K562 (cell line): ENCODE results near the gene CAMSAP3. TPM values are rescaled to one million over a fixed set of nuclear protein-coding genes. Genes with fewer than 3 reads are reported as not detected.
A peak's percentile ranks its signal among the peaks of the same experiment; 100 is the strongest.

Experiments
- BHLHE40 ChIP-seq: IDR thresholded peaks from 2 replicates; pipeline ENCODE4 v1.6.1; 2011; ENCODE audit warnings: low read length, improper control_type of control experiment
- EWSR1 ChIP-seq: fragments of 450-650 bp; IDR thresholded peaks from 2 replicates; pipeline ENCODE4 v1.6.1; 2018; ENCODE audit warnings: borderline replicate concordance, mild to moderate bottlenecking, low read depth, moderate library complexity; ENCODE audit not compliant: partially characterized antibody
- HDGF ChIP-seq: fragments of 450-650 bp; IDR thresholded peaks from 2 replicates; pipeline ENCODE4 v1.6.1; 2016
- HNRNPUL1 ChIP-seq: fragments of 200-400 bp; formaldehyde crosslinking; IDR thresholded peaks from 2 replicates; pipeline ENCODE4 v1.6.1; 2017; ENCODE audit warnings: low read length
- MGA ChIP-seq: fragments of 450-650 bp; IDR thresholded peaks from 2 replicates; pipeline ENCODE4 v1.6.1; 2016; ENCODE audit warnings: mild to moderate bottlenecking, moderate library complexity
- MYNN ChIP-seq, 2 experiments: sonication (generic); formaldehyde crosslinking in 1 of 2; IDR thresholded peaks; 2 replicates each; pipeline versions ENCODE4 v1.5.0 to v1.6.1; 2016 to 2020; ENCODE audit warnings: antibody characterized with exemption in 1 of 2, missing genetic modification reagents in 1 of 2
- PTRF ChIP-seq: fragments of 450-650 bp; IDR thresholded peaks from 2 replicates; pipeline ENCODE4 v1.6.1; 2016; ENCODE audit warnings: mild to moderate bottlenecking, missing genetic modification characterization, missing compliant biosample characterization
- SMARCB1 ChIP-seq: IDR thresholded peaks from 2 replicates; pipeline ENCODE4 v1.6.1; 2011; ENCODE audit warnings: improper control_type of control experiment, low read depth; ENCODE audit not compliant: insufficient read length
- TGIF2 ChIP-seq: sonication (generic); formaldehyde crosslinking; IDR thresholded peaks from 2 replicates; pipeline ENCODE4 v1.8.1; 2022; ENCODE audit warnings: mild to moderate bottlenecking, missing genetic modification reagents, moderate library complexity
- YBX1 ChIP-seq: fragments of 450-650 bp; IDR thresholded peaks from 2 replicates; pipeline ENCODE4 v1.7.1; 2016; ENCODE audit warnings: mild to moderate bottlenecking
- ZNF121 ChIP-seq: sonication (generic); formaldehyde crosslinking; conservative IDR thresholded peaks from 2 replicates; pipeline ENCODE4 v1.8.0; 2022; ENCODE audit warnings: missing genetic modification reagents
- ZNF133 ChIP-seq: fragments of 250-450 bp; sonication (Bioruptor Pico); IDR thresholded peaks from 2 replicates; pipeline ENCODE4 v1.4.0; 2020; ENCODE audit warnings: mild to moderate bottlenecking
- ZNF143 ChIP-seq: sonication (generic); formaldehyde crosslinking; IDR thresholded peaks from 2 replicates; pipeline ENCODE4 v1.9.0; 2022; ENCODE audit warnings: mild to moderate bottlenecking, missing genetic modification reagents
- ZNF23 ChIP-seq: fragments of 250-450 bp; sonication (Bioruptor Pico); IDR thresholded peaks from 2 replicates; pipeline ENCODE4 v1.4.0; 2020; ENCODE audit warnings: mild to moderate bottlenecking
- ZNF253 ChIP-seq: fragments of 250-450 bp; sonication (Bioruptor Pico); conservative IDR thresholded peaks from 2 replicates; pipeline ENCODE4 v1.6.1; 2021; ENCODE audit warnings: mild to moderate bottlenecking
- ZNF263 ChIP-seq: sonication (generic); formaldehyde crosslinking; IDR thresholded peaks from 2 replicates; pipeline ENCODE4 v1.8.0; 2022; ENCODE audit warnings: mild to moderate bottlenecking, missing genetic modification reagents, borderline replicate concordance
- ZZZ3 ChIP-seq: fragments of 450-650 bp; IDR thresholded peaks from 2 replicates; pipeline ENCODE4 v1.6.1; 2016; ENCODE audit warnings: antibody characterized with exemption, mild to moderate bottlenecking, moderate library complexity
- polyA plus RNA-seq, 8 experiments: library from polyadenylated mRNA; depleted of rRNA in 4 of 8; stranded (reverse) in 5 of 8; unstranded in 3 of 8; fragments of >200 nt; fragmentation: Nextera tagmentation in 2 of 8; fragmentation: Illumina TruSeq in 1 of 8; extraction: Ambion mirVana in 2 of 8; extraction: Trizol in 1 of 8; gene quantifications; 2 replicates each; pipeline versions ENCODE4 v1.2.1 to v1.2.3, GENCODE V29; 2011 to 2014; ENCODE audit warnings: inconsistent platforms in 1 of 8, missing spikeins in 1 of 8
- total RNA-seq, 7 experiments: library from RNA; depleted of rRNA in 6 of 7; stranded (reverse); fragments of >200 nt in 6 of 7; fragmentation: Illumina TruSeq in 2 of 7; extraction: Trizol in 2 of 7; gene quantifications; 2 replicates each; pipeline versions ENCODE4 v1.2.1 to v1.2.3, GENCODE V29; 2011 to 2021; ENCODE audit warnings: low replicate concordance in 1 of 7
- TF ChIP-seq, protein P1 (sequence below): fragments of 200-800 bp; sonication (Bioruptor generic); IDR thresholded peaks from 2 replicates; pipeline ENCODE4 v1.6.1; 2017; ENCODE audit warnings: missing genetic modification characterization, missing compliant biosample characterization

Gene CAMSAP3
- total and polyA plus RNA-seq, 9 of the 15 experiments (the other 6 are each of a cell fraction or from before 2014, with no cell fraction given): 0.01 to 0.89 (median 0.22) TPM; not detected in 1

DNA sequence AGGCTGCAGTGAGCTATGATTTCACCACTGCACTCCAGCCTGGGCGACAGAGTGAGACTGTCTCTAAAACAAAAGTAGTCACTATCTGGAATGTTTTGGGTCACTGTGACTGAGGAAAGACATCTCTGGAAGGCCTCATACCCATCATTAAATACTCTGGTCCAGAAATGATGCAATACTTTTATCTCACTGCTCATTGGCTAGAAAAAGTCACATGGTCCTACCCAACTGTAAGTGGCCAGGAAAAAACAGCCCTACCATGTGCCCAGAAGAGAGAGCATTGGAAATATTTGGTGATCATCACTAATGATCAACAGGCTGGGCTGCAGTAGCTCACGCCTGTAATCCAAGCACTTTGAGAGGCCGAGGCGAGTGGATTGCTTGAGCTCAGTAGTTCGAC is 30.3 kb upstream of the CAMSAP3 start (continued):
- no peak for TF ChIP-seq ZNF23 (CRISPR knock-in tag)
- no peak for TF ChIP-seq PTRF (tag)
- TF ChIP-seq ZNF133 (CRISPR knock-in tag): no peak
- no peak for TF ChIP-seq HNRNPUL1
- TF ChIP-seq YBX1: no peak
- no peak for TF ChIP-seq ZNF143 (CRISPR knock-in tag)
- TF ChIP-seq ZNF253: no peak
- no peak for TF ChIP-seq BHLHE40
- TF ChIP-seq HDGF: no peak
- TF ChIP-seq MGA: peak; percentile 40; the same call in 1 of the 2 replicates
- no peak for TF ChIP-seq ZZZ3
- TF ChIP-seq EWSR1: no peak
- TF ChIP-seq TGIF2 (CRISPR knock-in tag): no peak
- TF ChIP-seq MYNN (IDR thresholded peaks at IDR 0.05): no peak
- TF ChIP-seq MYNN (CRISPR knock-in tag; IDR thresholded peaks at IDR 0.05): no peak
- TF ChIP-seq SMARCB1: no peak
- TF ChIP-seq, protein P1, sequence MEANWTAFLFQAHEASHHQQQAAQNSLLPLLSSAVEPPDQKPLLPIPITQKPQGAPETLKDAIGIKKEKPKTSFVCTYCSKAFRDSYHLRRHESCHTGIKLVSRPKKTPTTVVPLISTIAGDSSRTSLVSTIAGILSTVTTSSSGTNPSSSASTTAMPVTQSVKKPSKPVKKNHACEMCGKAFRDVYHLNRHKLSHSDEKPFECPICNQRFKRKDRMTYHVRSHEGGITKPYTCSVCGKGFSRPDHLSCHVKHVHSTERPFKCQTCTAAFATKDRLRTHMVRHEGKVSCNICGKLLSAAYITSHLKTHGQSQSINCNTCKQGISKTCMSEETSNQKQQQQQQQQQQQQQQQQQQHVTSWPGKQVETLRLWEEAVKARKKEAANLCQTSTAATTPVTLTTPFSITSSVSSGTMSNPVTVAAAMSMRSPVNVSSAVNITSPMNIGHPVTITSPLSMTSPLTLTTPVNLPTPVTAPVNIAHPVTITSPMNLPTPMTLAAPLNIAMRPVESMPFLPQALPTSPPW (CRISPR knock-in tag): no peak
- TF ChIP-seq ZNF263: no peak
- no peak for TF ChIP-seq ZNF121 (CRISPR knock-in tag)
